ENCODE measurements around the gene TBXT.
"Not testable (repeated sequence)": the region's sequence is repeated elsewhere in the genome, so short reads cannot be mapped to it uniquely, and the experiment has no call there.

The TBXT gene, protein sequence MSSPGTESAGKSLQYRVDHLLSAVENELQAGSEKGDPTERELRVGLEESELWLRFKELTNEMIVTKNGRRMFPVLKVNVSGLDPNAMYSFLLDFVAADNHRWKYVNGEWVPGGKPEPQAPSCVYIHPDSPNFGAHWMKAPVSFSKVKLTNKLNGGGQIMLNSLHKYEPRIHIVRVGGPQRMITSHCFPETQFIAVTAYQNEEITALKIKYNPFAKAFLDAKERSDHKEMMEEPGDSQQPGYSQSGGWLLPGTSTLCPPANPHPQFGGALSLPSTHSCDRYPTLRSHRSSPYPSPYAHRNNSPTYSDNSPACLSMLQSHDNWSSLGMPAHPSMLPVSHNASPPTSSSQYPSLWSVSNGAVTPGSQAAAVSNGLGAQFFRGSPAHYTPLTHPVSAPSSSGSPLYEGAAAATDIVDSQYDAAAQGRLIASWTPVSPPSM

DNA sequence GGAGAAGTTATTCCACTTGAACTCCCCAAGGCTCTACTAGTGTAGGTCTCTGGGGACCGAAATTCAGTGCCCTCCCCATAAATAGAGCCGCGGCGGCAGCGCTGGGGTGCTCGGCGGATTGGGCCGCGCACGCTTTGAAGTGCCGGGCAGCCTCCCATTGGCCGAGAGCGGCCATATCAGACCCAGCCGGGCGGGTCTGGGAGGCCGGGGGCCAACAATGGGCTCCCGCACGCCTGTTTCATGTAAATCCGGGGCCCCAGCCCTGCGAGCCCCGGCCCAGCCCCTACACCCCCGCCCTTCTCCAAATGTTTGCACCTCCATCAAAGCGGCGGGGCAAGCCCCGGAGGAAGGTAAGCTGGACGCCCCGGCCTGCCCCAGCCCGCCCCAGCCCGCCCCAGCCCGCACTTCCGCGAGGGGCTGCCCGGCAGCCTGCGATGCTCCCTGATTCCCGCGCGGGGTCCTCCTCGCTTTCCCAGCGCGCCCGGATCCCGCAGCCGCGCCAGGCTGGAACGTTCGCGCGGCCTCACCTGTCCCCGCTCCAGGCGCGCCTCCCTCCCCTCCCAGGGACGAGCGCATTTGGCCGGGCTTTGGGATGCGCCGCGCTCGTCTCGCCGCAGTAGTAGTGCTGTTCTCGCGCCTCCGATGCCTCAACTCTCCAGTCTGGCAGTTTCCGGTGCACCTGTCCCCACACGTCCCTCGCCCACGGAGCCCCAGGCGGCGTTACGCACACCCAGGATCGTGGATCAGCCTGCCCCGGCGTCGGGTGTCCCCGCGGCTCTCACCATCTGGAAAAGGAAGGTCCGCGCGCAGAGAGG lies at the start of gene TBXT:
TBXT (minus strand) TSS at position 51 of the 815 bp plus-strand sequence. CDS start 260 bp downstream, outside the sequence.
- FAIRE-seq = no peak

DNA sequence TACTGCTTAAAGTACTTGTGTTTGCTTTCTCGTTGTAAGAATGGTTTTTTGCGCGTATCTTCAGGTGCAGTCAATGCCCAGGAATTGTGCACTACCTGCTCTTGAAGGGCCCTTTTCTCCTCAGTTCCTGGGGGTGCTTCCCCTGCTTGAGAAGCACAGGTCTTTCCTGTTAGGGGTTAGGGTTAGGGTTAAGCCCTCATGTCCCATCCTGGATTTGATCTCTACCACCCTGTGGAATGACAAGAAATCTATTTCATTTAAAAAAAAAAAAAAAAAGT lies 39.6 kb upstream of the TBXT start:
- FAIRE-seq = no peak

DNA sequence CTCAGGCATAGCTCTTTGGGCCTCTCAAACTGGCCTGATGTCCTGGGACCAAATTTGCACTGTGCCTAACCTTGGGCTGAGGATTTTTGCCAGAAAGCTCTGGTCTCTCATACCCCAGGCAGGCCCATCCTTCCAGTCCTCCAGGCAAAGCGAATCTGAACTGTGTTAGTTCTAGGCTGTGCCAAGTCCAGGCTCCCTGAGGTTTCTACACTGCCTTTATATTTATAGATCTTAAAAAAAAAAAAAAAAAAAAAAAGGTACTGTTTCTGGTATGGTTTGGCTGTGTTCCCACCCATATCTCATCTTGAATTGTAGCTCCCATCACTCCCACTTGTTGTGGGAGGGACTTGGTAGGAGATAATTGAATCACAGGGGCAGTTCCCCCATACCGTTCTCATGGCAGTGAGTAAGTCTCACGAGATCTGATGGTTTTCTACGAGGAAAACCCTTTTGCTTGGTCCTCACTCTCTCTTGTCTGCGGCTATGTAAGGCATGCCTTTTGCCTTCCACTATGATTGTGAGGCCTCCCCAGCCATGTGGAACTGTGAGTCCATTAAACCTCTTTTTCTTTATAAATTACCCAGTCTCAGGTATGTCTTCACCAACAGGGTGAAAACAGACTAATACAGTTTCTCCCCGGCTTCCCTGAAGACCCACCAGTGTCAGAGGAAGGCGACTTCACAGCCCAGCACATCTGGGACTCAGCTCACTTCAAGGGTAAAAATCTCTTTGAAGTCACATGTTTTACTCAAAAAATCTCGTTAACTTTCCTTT lies 39.0 kb upstream of the TBXT start:
- FAIRE-seq = no peak

DNA sequence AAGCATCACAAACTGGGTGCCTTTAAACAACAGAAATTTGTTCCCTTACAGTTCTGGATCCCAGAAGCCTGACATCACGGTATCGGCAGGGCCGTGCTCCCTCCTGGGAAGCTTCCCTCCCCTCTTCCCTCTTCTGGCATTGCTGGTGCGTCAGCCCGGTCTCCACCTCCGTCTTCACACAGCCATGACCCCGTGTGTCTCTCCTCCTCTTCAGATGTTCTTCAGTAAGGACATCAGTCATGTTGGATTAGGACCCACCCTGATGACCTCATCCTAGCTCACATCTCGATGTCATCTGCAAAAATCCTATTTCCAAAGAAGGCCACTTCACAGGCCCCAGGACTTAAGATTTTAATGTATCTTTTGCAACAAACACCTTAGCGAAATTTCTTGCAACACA lies 38.4 kb upstream of the TBXT start:
- FAIRE-seq = no peak

DNA sequence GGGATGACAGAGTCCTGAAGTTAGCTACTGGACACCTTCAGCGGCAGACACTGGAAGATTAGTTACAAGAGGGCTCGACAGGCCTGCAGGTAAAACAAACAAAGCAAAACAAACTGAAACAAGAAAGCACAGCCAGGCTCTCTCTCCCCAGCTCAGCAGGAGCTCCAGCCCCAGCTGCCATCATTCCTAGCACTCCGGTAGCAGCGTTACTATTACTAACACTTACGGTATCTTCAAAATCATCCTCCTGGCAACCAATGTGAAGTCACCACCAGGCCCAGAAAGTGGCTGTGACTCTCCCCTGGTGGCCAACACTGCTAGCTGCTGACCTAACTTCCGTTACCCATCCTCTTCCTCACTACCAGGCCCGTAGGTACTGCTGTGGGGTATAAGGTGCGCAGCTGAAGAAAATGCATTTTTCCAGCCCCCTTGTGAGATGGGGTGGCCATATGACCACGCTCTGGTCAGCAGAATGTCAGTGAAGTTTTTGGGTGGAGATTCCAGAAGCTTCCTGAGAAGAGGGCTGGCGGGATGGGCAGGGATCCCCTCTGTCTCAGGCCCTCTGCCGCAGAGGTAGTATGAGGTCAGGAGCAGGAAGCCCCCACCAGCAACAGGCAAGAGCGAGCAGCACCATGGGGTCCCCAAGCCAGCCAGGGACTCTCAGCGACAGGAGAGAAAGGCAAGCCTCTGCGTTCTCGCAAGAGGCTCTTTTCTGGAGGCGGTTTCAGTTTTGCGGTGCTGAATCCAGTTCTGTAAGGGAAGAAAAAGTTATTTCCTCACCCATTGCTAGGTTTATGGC lies 37.4 kb upstream of the TBXT start:
- no peak for FAIRE-seq

DNA sequence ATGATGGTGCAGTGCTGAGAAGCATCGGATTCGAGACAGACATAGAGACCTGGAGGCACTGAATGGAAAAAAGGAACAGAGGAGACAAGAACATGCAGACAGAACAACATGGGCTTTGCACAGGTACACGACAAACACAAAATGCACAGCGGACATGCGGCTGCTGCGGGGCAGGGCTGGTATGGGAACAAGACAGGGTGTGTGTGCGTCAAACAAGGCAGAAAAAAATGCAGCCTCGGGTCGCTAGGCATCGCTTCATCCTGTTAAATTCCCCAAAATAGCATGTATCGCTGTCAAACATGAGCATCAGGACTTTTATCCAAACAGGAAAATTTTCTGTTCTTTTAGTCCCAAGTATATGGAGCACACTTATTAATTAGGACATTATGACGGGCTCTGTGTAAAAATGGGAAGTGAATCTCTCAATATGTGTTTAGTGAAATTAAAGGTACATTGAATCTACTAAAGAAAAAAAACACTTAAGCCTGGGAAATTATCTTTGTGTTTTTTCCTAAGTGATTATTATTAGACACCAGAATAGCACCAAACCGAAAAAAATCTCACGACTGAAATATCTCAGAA lies 36.1 kb upstream of the TBXT start:
- no peak for FAIRE-seq

DNA sequence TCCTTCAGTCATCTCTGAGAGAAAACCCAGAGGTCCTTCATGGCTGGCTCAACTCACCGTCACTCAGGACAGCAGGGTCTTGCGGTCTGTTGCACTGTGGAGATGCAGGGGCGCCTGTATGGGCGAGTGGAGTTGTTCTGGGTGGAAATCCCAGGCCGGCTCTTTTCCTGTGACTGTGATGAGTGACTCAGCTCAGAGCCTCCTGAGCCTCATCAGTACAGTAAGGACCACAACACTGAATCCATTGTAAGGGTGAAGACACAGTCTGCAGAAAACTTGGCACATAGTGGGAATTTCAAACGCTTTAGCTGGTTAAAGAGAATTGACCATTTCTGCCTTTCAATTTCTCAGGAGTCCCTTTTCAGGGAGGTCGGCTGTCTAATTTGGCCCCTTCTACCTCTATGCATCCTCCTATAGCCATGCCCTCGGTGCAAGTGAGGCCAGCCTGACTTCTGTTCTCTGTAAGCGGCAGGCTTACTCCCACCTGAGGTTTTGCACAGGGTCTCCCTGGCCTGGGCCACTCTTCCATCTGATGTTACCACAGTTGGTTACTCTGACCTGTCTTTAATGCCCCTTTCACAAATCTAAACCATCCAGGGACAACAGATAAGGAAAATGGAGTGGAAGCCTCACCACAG lies 35.5 kb upstream of the TBXT start:
- FAIRE-seq = no peak

DNA sequence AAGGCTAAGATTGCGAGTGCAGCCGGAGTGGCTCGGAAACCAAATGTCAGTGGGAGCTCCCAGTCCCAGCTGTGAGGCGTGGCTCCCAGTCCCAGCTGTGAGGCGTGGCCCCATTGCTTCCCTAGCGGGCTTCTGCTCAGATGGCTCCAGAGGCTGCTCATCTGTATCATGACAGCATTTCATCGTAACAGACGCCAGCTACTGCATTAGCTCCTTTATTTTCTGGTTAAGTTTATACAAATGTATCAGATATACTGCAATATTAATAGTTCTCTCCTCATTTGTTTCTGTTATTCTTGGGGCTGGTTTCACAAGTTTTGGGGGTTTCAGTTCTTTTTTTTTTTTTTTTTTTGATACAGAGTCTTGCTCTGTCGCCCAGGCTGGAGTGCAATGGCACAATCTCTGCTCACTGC lies 34.7 kb upstream of the TBXT start:
- FAIRE-seq = no peak

DNA sequence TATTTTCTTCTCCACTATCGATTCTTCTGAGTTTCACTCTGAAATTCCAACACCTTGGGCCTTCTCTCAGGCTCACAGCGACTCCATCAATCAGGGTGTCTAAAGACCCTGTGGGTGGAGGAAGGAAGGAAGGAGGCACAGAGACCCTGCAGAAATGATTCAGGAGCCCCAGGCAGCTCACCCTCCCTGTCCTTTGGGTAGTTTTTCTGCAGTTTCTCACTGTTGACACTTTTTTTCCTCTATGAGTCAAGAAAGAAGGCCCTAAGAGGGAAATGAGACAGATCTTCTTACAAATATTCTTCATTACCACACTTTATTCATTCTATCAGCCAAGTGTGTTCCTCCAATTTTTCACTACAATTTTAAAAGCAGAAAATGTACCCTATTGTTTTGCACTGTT lies 34.2 kb upstream of the TBXT start:
- no peak for FAIRE-seq

DNA sequence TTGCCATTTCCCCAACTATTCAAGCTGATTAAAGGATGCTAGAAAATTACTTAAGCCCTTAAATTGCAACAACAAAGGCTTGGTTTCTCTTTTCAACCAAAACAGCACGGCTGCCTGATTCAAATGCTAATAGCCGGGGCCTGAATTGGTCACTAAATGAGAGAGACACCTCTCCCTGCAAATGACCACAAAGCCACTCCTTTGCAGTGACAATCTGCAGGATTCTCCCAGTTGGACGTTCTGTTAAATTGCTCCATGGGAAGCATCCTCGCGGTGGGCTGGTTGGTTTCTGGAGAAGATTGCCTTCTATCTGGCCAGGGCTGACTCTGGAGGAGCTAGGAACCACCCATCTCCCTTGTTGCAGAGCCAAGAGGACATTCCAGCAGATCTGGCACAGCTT lies 29.7 kb upstream of the TBXT start:
- FAIRE-seq = no peak

DNA sequence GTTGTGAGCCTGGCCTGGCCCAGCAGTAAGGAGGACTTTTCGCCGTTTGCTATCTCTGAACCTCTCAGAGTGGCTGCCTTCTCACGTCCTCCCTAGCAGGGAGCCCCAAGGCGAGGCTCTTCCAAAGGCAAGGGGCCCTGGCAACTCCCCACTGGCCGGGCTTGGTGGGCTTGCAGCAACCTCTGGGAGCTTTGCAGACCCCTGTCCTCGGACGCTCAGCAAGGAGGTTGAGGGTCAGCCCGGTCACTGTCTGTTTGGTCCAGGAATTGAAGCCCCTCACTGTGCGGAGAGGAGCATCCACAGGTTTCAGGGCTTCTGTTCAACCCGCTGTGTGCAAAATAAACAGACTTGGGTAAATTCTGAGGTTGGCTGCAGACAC lies 28.2 kb upstream of the TBXT start:
- FAIRE-seq = no peak

DNA sequence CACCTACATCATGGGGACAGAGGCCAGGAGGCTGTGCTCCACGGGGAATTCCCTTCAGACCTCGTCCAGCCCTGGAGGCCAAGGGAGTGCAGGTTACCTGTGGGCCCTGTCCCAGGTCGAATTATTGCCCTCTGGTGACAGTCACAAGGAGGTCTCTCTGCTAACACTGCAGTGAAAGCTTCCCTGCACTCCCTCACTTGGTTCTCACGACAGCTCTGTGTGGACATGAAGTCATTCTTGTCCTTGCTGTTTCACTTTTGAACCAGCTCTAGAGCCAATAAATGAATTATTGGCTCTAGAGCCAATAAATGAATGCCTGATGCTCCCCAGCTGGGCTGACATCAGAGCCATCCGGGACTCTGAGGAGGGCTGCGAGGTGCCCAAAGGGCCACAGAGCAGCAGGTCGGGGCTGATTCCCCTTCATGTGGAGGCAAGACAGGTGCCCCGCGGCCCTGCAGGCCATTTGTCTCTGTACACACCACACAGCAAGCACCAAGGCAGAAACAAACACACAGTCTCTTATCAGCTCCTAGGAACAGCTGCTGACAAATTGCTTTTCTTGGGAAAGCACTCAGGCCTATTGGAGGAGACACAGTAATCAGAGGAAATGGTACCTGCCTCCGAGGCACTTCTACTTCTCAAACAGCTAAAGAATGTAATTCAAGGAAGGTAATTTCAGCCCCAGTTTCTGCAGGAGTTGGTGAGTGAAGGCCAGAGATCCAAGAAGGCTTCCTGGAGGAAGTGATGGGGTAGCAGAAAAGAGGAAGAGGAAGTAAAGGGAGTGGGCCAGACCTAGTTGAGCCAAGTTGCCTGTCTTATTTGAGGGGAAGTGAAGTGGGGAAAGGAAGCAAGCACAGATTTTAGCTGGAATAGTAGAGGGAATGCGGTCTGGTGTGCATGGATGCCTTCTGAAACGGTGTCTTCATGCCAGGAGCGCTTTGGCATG lies 27.5 kb upstream of the TBXT start:
- FAIRE-seq = no peak

DNA sequence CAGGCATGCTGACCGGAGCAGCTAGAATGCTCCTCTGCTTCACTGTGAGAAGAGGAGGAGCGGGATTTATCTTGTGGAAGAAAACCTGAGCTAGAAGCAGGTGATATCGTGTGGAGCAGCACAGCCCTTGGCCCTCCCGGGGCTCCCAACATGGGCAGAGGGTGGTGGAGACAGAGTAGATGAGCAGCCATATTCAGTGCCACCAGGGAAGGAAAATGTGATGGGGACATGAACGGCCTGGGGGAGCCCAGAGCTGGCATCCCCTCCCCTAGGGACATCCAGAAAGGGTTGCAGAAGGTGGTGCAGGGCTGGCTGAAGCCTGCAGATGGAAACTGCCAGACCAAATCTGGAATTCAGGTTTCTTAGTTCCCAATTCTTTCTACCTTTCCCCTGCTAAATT lies 24.9 kb upstream of the TBXT start:
- no peak for FAIRE-seq

DNA sequence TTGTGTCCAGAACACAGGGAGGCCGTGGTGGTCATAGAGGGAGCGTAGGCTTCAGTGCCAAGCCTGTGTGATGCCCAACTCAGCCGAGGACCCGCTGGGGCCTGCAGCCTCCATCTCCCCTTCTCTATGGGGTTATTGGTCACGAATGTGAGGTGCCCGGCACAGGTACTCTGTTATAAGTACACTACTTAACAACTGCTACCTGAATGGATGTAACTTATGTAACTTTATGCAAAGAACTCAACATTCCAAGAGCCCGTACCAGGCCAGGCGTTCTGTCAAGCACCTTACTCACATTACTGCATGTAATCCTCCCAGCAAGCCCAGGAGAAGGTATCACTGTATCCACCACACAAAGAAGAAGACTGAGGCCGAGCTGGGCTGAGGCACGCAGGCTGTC lies 24.5 kb upstream of the TBXT start:
- no peak for FAIRE-seq

DNA sequence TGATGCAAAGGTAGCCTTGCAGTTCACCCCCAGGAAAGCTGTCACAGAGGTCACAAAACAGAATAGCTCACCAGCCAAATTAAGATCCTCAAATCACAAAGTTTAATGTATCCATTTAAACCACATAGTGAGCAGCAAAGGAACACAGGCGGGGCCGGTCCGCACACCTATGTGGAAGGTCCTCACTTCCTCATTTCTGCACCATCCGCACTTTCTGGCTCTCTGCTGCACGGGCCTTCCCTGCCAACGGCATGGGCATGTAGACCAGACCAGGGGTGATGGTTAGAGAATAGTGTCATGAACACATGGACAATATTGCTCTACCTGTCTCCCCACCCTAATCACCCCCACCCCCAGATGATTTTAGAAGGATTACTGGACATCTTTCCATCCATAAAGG lies 12.1 kb upstream of the TBXT start:
- FAIRE-seq = no peak

DNA sequence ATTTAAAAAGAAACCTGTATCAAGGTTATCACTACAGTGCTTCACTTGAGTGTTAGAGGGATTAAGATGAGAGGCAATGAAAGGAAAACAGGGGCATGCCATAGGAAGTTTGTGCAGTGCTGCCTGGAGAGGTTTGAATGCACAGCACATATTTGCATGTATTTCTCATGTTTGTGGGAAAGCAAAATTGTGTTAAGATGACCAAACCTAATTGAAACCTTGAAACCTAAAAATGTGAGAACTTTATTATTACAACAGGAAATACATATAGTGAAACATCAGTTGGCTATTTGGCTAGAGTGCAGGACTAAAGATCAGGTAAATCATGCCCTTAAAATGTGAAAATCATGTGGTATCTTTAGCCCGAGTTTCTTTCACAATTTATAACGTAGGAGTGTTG lies 8.5 kb upstream of the TBXT start:
- no peak for FAIRE-seq

DNA sequence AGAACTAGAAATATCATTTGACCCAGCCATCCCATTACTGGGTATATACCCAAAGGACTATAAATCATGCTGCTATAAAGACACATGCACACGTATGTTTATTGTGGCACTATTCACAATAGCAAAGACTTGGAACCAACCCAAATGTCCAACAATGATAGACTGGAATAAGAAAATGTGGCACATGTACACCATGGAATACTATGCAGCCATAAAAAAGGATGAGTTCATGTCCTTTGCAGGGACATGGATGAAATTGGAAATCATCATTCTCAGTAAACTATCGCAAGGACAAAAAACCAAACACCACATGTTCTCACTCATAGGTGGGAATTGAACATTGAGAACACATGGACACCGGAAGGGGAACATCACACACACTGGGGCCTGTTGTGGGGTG lies 7.4 kb upstream of the TBXT start:
- not testable (repeated sequence) for FAIRE-seq

DNA sequence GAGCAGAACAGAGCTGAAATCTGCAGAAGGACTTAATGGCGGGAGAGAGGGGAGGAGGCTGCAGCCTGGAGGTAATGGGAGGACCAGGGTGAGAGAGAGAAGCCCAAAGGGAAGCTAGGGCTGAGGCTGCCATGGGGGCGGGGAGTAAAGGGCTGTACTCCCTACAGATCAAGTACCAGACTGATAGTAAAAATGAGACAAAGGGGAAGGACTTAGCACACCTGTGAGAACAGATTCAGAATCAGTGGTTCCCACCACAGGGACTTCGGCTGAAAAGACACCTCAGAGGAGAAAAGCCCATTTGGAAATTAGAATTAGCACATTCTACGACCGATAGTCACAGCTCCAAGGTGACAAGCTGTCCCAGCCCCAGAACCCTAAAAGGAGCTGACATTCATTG lies 6.4 kb upstream of the TBXT start:
- FAIRE-seq = no peak

DNA sequence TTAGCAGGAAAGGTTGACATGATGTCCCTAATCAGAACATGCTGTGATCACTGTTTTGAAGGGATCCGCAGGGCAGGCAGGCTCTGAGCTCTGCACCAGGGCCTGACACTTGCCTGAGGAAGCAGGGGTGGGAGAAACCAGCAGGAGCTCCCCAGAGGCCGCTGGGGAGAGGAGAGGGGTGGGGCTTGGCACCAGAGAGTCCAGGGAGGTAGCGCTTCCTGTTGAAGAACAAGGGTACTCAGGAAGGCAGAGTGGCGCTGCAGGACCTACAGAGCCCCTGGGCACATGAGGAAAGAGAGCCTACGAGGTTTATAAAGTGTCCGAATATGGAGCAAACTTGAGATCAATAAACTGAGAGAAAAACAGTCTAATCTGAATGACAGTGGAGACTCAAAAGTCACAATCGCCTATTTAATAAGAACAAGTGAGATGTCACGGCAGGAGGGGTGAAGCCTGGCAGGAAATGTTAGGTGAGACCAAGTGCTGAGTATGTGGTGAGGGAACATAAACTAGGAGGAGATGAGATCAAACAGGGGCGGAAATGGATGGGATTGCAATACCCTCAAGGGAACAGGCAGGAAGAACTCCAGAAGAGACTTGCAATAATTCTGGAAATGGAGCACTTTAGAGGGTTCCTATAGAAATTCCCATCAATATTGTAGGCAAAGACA lies 5.8 kb upstream of the TBXT start:
- FAIRE-seq = no peak

DNA sequence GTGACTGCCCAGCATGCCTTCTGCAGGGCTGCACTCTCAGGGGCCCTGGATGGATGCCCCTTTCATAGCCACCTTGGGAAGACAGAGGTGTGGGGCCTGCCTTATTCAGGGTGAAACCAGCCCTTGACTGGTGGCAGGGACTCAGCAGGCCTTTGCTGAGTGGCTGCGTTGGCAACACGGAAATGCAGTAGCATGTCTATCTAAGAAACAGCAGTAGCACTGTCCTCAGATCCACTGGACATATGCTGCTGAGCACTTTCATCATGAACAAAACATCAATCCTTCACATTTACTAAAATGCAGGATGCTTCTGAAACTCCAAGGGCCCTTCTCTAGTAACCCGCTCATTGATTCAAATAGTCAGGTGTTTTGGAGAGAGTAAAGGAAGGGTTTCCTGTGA lies 4.9 kb upstream of the TBXT start:
- FAIRE-seq = no peak

Measured in G401.6 (cell line).